HG03571 (cell line): Measurements from ENCODE around the gene ATG14.
"Not testable (repeated sequence)": the region's sequence is repeated elsewhere in the genome, so short reads cannot be mapped to it uniquely, and the experiment has no call there.

Experiments used
- ATAC-seq: cut with Tn5 transposase; IDR thresholded peaks from one replicate; pipeline ENCODE4 v1.9.1; 2021; ENCODE audit not compliant: unreplicated experiment

The ATG14 gene

DNA sequence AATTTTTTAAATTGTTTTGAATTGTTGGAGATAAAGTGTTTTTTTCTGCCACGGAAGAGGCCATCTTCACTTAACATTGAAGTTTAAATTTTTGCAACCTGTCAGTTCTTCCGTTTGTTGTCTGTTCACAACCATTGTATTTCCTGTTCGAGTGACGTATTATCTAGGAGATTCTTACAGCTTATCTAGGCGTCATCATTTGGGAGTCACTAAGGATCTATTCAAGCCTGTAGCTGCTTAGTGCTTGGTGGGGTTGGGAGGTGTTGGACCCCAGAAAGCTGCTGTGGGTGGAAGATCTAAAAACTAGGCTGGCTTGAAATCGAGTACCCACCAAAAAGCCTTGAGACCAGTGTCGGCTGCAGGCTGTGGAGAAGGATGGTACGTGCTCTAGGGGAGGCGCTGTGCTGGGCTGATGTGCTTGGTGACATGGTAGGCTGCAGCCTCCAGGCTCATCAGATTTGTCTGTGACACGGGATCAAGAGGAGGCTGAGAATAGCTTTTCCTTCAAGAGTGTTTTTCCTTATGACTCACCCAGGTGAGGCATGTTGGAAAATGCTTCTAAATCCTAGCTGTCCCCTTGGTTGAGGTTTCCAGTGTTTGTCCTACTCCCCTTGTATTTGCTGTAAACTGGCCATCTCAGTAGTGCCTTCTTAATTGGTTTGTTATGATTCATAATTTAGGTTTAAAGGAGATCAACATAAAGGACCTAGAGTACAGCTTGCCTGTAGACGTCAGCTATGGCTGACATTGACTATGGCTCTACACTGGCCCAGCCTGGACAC is 57.8 kb downstream of the ATG14 start:
- no peak for ATAC-seq

DNA sequence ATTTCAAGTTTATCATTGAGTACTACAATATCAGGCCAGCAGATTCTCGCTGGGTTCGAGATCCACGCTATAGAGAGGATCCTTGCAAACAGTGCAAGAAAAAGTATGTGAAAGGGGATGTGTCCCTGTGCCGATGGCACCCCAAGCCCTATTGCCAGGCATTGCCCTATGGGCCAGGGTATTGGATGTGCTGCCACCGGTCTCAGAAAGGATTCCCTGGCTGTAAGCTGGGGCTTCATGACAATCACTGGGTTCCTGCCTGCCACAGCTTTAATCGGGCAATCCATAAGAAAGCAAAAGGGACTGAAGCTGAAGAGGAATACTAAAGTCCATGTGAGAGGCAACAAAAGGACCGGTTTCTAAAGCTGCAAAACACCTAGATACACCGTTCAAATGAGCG is 59.4 kb downstream of the ATG14 start:
- no peak for ATAC-seq

DNA sequence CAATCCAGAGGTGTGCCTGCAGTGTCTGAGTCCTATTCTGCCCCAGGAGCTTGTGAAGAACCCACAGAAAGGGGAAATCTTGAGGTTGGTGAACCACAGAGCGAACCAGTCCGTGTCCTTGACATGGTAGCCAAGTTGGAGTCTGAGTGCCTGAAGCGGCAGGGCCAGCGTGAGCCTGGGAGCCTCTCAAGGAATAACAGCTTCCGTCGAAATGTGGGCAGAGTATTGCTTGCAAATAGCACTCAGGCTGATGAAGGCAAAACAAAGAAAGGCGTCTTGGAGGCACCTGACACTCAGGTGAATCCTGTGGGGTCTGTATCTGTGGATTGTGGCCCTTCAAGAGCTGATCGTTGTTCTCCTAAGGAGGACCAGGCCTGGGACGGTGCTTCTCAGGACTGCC is 60.5 kb downstream of the ATG14 start:
- no peak for ATAC-seq

DNA sequence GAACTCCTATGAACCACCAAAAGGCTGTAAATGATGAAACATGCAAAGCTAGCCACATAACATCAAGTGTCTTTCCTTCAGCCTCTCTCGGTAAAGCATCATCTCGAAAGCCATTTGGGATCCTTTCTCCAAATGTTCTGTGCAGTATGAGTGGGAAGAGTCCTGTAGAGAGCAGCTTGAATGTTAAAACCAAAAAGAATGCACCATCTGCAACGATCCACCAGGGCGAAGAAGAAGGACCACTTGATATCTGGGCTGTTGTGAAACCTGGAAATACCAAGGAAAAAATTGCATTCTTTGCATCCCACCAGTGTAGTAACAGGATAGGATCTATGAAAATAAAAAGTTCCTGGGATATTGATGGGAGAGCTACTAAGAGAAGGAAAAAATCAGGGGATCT is 61.2 kb downstream of the ATG14 start:
- ATAC-seq = no peak

DNA sequence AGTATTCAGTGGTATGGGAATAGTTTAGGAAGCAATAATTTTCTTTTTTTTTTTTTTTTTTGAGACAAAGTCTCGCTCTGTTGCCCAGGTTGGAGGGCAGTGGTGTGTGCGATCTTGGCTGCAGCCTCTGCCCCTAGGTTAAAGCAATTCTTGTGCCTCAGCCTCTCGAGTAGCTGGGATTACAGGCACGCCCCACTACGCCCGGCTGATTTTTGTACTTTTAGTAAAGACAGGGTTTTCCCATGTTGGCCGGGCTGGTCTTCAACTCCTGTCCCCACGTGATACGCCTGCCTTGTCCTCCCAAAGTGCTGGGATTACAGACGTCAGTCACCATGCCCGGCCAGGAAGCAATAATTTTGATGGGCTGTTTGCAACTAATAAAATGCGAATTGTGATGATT is 62.1 kb downstream of the ATG14 start:
- no peak for ATAC-seq

DNA sequence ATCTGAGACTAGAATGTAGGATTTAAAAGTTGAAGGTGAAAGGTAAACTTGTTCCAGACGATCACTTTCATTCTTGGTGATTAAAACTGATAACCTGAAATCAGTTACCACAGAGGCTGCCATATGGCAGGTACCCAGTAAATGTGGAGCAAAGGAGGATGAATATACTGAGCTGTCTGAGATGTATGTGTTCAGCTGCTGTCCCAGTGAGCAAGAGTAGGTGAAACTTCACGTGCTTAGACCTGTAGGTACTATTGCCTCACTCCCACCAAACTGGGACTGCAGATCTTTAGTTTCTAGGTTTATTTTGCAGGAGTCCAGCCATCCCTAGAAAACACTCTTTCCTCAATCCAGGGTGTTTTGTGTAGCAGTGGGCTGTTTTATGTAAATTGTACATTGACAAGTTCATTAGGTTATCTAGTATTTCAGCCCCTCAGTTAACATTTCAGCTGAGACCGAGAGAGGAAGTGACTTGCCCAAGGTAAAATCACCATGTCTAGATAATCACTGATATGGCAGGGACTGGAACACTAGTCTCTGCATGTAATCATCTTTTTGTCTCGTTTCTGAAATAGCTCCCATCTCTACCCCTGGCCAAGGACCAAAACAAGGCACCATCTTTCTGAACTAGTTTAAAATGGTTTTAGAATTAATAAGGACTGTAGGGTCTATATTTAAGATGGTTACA is 62.7 kb downstream of the ATG14 start:
- ATAC-seq = no peak

DNA sequence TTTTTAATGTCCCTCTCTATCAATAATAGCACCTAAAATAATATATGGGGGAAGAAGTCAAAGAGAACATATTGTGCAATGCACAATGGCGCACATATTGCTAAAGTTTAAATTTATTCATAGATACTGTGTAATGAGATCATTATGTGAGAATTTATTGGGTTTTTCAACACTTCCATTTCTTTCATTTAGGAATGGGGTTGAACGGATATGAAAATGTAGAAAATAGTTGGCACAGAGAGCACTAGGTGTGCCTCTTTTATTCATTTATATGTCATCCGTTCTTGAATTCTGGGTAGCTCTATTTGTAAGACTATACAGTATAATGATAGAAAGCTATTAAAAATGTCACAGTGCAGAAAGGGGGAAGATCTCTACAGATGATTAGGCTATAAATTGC is 63.9 kb downstream of the ATG14 start:
- ATAC-seq = no peak

DNA sequence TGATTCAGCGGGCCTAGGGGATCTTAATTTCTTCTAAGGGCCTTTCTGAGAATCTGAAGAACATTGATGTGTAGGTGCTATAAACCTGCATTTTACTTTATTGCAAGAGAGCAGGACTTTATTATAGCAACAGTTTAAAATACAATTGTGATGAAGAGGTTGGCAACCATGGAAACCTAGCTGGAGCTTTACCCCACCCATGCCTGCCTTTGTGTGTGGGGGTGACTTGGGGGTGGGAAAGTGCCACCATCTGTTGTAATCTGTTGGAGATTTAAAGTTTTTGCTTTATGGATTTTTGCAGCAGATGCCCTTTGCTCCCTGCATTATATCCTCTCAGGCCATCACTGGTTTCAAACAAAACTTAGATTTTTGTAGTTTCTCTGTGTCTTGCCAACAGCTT is 64.6 kb downstream of the ATG14 start:
- no peak for ATAC-seq

DNA sequence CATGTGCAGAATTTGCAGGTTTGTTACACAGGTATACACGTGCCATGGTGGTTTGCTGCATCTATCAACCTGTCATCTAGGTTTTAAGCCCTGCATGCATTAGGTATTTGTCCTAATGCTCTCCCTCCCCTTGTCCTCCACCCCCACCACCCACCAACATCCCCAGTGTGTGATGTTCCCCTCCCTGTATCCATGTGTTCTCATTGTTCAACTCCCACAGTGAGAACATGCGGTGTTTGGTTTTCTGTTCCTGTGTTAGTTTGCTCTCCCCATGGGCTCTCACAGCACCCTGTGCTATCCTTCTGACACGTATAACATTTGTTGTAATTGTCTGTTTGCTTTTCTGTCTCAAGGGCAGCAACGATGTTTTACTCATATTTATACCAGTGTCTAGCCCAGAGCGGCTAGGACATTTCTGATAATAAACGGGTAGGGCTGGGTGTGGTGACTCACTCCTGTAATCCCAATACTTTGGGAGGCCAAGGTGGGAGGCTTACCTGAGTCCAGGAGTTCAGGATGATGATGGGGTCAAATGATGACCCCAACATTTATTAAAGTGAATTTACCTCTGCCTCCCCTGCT is 67.0 kb downstream of the ATG14 start:
- not testable (repeated sequence) for ATAC-seq

DNA sequence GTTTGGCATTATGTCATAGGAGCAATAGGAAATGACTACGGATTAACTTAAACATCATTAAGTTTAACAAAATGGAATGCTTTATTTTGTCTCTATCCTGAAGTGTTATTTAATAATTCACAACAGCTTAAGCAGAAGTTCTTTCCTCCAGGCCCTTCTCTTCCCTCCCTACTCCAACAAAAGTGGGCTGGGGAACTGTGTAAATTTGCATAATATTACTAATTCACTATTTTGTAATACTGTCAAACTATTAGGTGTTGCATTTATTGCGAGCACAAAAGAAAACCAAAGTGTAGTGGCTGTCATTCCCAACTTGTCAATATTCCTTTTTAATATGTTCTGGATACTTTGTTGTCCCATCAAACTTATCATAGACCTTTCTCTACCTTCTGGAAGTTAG is 69.8 kb downstream of the ATG14 start:
- no peak for ATAC-seq

DNA sequence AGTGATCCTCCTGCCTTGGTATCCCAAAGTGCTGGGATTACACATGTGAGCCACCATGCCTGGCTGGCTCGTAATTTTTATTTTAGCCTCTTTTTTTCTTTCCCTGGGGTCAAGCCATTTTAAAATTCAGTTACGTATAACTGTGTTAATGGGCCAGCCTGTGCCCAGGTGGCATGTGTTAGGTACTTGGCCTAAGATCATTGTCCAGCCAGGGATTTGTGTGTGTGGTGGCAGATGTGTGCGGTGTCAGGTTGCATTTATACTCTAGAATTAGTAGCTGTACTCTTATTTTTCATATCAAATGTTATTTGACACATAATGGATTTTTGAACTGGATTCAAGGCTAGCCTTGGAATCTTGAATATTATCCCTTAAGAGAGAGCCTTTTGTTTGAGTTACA is 71.1 kb downstream of the ATG14 start:
- ATAC-seq = no peak

DNA sequence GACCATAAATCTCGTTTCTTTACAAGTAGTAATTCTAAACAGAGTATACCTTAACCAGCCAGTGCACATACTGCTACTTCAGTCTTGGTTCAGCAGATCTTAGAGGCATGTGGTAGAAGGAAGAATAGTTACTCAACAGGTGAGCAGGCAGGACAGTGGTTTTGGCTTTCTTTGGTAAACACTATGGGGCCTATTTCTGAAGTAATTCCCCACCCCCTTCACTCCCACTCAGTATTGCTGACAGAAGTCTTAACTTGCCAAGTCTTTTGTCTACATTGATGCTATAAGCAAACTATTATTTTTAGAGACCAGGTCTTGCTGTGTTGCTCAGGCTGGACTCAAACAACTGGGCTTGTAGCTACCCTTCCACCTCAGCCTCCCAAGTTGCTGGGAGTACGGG is 71.9 kb downstream of the ATG14 start:
- ATAC-seq = no peak

DNA sequence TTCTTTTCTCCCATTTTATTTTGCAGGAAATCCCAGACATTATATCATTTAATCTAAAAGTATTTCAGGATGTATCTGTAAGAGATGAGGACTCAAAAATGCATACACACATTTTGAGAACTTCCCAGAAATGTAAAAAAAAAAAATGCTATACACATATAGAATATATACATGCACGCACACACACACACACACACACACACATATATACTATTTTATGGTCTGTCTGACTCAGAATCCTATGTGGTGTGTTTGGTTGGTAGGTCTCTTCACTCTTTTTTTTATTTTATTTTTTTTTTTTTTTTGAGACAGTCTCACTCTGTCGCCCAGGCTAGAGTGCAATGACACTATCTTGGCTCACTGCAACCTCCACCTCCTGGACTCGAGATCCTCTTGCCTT is 74.9 kb downstream of the ATG14 start:
- no peak for ATAC-seq

DNA sequence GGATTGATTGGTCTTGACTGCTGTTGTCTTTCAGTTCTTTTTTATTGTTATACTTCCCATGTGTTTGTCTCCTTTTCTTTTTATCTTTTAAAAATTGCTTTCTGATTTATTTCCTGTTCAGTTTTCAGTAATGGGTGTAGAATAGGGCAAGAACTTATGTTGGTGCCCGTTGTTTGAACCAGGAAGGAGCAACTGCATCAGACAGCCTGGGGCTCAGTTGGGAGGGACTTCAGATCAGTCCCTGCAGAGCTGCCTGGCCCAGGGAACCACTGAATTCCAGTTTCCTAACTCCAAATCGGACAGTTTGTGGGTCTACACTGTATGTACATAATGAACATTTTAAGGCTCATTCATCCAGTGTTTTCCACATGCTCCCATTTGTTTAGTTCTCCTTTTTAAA is 75.5 kb downstream of the ATG14 start:
- no peak for ATAC-seq

DNA sequence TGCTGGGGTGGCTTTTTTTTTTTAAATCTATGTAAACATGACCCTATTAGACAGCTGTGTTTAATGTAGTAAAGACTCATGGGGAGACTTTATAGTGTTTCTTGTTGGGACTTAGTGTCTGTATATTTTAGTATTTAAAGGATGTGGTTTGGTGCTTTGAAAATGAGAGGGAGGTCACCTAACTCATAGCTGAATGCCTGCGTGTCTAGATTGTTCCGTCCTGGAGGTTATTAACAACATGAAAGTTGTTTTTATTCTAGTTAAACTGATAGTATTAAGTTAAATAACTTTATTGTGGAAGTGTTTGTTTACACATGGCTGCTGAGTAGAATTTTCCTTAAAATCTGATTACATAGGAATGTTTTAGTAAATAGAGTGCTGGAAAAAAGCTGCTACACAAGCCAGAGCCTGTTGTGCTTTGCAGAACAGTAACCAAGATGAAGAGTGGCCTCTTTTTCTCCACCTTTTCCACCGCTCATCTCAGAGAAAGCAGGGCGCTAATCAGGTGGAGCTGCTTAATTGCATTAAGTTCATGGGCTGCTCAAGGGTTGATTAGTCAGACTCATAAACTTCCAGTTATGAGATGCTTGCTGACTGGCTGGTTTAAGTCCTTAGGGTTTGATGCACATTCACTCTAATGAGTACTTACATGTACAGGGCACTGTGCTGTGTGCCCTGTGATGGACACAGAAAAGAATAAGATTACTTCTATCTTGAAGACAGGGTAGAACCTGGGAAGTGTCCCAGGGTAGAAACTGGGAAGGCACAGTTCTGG is 77.7 kb downstream of the ATG14 start:
- peak; percentile 72 for ATAC-seq

DNA sequence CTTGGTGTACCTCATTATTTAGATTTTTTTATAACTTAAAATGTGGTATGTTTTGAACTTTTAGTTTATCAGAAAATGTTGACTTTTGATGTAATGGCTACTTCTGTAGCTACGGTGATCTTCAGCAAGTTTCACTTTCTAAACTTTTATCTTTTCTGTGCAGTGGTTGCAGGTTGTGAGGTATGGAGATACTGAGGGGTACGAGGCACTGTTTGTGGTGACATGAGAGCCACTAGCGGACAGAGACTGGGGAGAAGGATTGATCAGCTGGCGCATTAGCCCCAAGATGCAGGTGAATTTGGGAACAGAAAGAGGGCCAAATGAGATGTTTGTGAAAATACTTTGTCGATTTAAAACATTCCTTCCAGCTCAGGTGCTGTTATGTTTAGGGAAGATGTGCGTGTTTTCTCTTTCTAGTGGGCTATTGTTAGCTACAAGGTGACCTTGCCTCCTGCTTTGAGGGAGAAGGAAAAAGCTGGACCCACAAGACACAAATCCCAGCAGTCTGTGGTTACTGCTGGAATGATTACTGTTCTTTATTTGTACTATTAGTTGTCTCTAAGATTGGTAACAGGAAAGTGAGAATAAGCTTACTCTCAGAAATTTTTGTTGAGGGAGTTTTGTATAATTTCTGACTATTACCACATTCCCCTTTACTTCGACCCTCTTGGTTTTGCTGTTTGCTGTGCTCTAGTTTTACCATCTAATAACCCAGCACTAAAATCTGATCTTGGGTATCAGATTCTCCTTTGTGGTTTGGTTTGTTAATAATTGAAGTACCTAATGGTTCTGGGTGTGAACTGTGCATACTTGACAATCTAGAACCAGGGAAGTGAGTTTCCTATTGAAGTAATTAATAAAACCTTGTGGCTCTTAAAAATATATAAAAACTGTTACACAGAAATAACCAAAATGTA is 78.7 kb downstream of the ATG14 start:
- ATAC-seq = peak; percentile 65

DNA sequence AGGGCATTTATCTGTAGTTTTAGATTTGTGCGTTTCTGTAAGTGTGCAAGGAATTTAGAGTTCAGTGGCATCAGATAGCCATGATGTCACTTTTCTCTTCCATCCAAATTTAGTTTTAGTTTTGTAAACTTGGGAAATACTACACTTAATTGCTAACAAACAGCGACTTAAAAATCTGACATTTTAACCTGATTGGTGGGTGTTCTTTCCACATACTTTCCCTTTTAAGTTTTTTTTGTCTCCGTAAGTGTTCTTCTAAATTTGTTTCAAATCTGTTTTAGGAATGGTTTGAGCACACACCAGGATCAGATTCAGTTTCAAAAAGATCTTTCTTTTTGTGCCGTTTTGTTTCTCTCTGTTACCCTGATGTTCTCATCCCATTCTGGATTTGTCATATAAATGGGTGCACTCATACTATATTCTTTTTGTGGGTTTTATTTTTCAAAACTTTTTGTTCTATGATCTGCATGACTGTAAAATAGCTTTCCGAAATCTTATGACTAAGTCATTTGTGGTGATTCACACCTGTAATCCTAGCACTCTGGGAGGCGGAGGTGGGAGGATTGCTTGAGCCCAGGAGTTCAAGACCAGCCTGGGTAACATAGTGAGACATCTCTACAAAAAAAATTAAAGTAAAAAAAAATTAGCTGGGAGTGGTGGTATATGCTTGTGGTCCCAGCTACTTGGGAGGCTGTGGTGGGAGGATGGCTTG is 81.5 kb downstream of the ATG14 start:
- ATAC-seq = no peak

DNA sequence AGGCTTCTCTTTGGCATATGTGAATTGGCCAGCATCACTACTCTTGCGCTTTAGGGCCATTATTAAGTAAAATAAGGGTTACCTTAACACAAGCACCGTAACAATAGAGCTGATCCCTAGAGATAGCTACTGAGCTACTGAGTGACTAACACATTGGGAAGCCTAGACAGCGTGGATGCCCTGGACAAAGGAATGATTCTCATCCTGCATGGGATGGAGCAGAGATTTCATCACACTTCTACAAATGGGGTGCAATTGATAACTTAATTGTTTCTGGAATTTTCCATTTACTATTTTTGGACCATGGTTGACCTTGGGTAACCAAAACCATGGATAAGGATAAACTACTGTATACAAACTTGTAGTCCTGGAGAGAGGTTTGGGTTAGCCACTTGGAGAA is 83.3 kb downstream of the ATG14 start:
- ATAC-seq = no peak

DNA sequence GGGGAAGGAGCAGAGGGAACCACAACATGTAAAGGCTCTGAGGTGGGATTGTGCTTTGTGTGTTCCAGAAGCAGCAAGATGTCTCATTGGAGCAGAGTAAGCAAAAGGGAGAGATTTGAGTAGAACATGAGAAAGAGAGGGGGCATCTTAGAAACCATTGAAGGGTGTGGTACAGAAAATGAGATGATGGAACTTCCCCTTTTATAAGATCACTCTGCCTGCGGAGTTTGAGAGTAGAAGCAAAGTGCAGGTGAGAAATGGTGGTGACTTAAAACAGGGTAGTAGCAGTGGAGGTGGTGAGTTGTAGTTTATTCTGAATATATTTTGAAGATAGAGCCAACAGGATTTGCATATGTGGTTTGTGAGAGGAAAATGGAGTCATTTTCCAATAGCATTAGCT is 84.5 kb downstream of the ATG14 start:
- ATAC-seq = no peak

DNA sequence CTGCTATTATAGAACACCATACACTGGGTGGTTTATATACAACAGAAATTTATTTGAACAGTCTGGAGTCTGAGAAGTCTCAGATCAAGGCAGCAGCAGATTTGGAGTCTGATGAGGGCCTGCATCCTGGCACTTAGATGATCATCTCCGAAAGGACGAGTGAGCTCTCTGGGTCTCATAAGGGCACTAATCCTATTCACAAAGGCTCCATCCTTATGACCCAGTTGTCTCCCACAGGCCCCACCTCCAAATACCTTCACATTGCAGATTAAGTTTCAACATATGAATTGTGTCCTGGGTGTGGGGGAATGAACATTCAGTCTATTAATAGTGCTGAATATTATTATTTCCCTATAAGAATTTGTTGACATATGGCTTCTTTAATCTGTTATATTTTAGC is 86.8 kb downstream of the ATG14 start:
- no peak for ATAC-seq
